ENCODE measurements around the gene COPS3. TPM values are rescaled to one million over a fixed set of nuclear protein-coding genes. Genes with fewer than 3 reads are reported as not detected.
A peak's percentile ranks its signal among the peaks of the same experiment; 100 is the strongest.

COPS3 gene
- total RNA-seq, 6 donors from 2014 or later: 22.2 to 58.1 (median 43.1) TPM

GRCh38 chr17:17216776-17217175 lies 64.3 kb downstream of the COPS3 start:
- Histone ChIP-seq H3K4me1 (no peaks in the 10 kb centered on the region), H3K9me3 (no peaks in the 10 kb centered on the region), H3K27me3 (no peaks in the 10 kb centered on the region), H3K36me3 (peaks cover 72 to 99% (median 93%) of the 10 kb centered on the region in 4 donors), H3K27ac (no peak overlapping the region), H3K4me3 (no peak overlapping the region)
- no peak for ATAC-seq (ENCODE audit: low FRiP score in 2 of 2)
- TF ChIP-seq POLR2AphosphoS5 (IDR thresholded peaks at IDR 0.05): no peak
- TF ChIP-seq EP300 (IDR thresholded peaks at IDR 0.05): no peak
- no peak for TF ChIP-seq CTCF (IDR thresholded peaks at IDR 0.05)
- no peak for TF ChIP-seq POLR2A (IDR thresholded peaks at IDR 0.05)
- DNase-seq: peak in 1 of 2 donors; percentile 56
- WGBS, 2 donors: 93 to 94% methylated on average over 13 to 16 of the region's 16 CpGs

- Histone ChIP-seq H3K27me3 (no peaks in the 10 kb centered on the region), H3K4me3 (no peak overlapping the region), H3K9me3 (no peaks in the 10 kb centered on the region), H3K36me3 (peaks cover 67 to 97% (median 91%) of the 10 kb centered on the region in 4 donors), H3K4me1 (no peaks in the 10 kb centered on the region), H3K27ac (no peak overlapping the region)
- TF ChIP-seq CTCF (IDR thresholded peaks at IDR 0.05) (no peak), POLR2AphosphoS5 (IDR thresholded peaks at IDR 0.05) (no peak), EP300 (IDR thresholded peaks at IDR 0.05) (no peak), POLR2A (IDR thresholded peaks at IDR 0.05) (no peak)
- DNase-seq: peak in 1 of 2 donors; percentile 63
- ATAC-seq (ENCODE audit: low FRiP score in 2 of 2): no peak
- WGBS, 2 donors: 92 to 96% methylated on average over 9 to 13 of the region's 17 CpGs
Measured at GRCh38 chr17:17216236-17216635, 64.8 kb downstream of the COPS3 start.

GRCh38 chr17:17215575-17215974 lies 65.5 kb downstream of the COPS3 start:
- DNase-seq (no peak), ATAC-seq (ENCODE audit: low FRiP score in 2 of 2) (peak in 1 of 2 donors; percentile 30)
- H3K27me3 ChIP-seq: no peaks in the 10 kb centered on the region
- H3K4me1 ChIP-seq: no peaks in the 10 kb centered on the region
- no peaks in the 10 kb centered on the region for H3K9me3 ChIP-seq
- TF ChIP-seq POLR2AphosphoS5 (IDR thresholded peaks at IDR 0.05) (no peak), POLR2A (IDR thresholded peaks at IDR 0.05) (no peak), CTCF (IDR thresholded peaks at IDR 0.05) (no peak), EP300 (IDR thresholded peaks at IDR 0.05) (no peak)
- no peak overlapping the region for H3K4me3 ChIP-seq
- H3K27ac ChIP-seq: no peak overlapping the region
- WGBS, 2 donors: 85 to 93% methylated on average over 7 to 8 of the region's 8 CpGs
- peaks cover 60 to 96% (median 87%) of the 10 kb centered on the region in 4 donors for H3K36me3 ChIP-seq

GRCh38 chr17:17214646-17215436 lies 66.2 kb downstream of the COPS3 start:
- no peak overlapping the region for H3K4me3 ChIP-seq
- WGBS, 2 donors: 87 to 89% methylated on average over 20 to 27 of the region's 27 CpGs
- TF ChIP-seq EP300 (IDR thresholded peaks at IDR 0.05) (no peak), POLR2AphosphoS5 (IDR thresholded peaks at IDR 0.05) (no peak), CTCF (IDR thresholded peaks at IDR 0.05) (no peak), POLR2A (IDR thresholded peaks at IDR 0.05) (no peak)
- no peaks in the 10 kb centered on the region for H3K4me1 ChIP-seq
- no peak overlapping the region for H3K27ac ChIP-seq
- ATAC-seq (ENCODE audit: low FRiP score in 2 of 2): no peak
- peaks cover 55 to 89% (median 80%) of the 10 kb centered on the region in 4 donors for H3K36me3 ChIP-seq
- H3K9me3 ChIP-seq: no peaks in the 10 kb centered on the region
- peak in 1 of 2 donors; percentile 60 for DNase-seq
- no peaks in the 10 kb centered on the region for H3K27me3 ChIP-seq

All from upper lobe of left lung (tissue), 6 donors.